HG02623 (cell line): ENCODE data around the gene MED16.

Source experiments
- ATAC-seq: cut with Tn5 transposase; IDR thresholded peaks from one replicate; pipeline ENCODE4 v1.9.1; 2021; ENCODE audit warnings: moderate library complexity; ENCODE audit not compliant: unreplicated experiment

Gene MED16

DNA sequence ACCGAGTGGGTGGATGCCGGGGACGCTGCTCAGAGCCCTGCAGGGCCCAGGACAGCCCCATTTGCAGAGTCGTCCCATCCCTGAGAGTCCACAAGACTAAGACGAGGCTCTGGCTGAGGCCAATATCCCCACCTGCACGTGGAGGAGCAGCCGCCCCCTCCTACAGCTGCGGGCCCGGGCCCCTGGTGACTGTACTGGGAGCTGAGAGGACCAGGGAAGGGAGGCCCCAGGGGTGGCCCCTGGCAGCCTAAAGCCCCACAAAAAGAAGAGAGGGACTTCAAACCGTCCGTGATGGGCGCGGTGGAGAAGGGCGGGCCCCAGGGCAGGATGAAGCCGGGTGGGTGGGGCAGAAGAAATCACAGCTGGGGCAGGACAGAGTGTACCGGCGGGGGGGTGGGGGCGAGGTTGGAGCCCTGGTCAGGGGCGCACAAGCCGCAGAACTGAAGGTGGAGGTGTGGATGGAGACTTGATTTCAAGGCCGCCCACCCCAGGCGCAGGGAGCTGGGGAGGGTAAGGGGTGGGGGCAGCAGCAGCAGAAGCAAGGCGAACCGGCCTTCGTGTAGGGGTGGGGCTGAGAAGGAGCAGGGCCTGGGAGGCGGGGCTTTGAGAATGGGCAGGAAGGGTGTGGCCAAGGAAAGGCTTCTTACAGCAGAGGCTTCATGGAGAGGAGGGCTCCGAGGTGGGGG is 20.6 kb downstream of the MED16 start:
- ATAC-seq, result no peak

DNA sequence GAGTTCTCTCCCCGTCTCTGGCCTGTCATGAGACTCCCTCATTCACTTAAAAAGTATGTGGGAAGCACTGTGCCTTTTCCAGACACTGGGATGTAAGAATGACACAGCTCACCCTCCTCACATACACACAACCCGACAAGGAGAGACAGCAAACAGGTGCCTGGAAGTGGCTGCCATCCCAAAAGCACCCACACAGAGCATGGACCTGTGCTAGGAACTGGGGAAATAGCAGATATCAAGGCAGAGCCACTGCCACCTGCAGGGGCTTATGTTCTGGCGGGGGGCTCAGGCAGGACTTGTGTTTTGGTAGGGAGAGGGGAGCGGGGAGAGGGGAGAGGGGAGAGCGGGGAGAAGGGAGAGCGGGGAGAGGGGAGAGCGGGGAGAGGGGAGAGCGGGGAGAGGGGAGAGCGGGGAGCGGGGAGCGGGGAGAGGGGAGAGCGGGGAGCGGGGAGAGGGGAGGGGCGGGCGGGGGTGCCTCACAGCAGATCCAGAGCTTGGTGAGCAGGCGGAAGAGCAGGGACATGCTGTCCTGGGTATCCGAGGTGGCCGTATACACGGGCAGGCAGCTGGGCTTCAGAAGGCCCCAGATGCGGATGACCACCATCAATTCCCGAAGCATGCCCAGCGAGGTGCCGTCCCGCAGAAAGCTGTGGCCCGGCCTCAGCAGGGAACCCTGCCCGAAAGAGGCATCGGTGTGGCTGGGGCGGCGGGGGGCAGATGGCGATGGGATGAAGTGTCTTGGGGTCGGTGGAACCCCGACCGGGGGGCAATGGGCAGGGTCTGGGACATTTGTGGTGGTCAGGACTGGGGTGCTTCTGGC is 21.3 kb downstream of the MED16 start:
- no peak for ATAC-seq

DNA sequence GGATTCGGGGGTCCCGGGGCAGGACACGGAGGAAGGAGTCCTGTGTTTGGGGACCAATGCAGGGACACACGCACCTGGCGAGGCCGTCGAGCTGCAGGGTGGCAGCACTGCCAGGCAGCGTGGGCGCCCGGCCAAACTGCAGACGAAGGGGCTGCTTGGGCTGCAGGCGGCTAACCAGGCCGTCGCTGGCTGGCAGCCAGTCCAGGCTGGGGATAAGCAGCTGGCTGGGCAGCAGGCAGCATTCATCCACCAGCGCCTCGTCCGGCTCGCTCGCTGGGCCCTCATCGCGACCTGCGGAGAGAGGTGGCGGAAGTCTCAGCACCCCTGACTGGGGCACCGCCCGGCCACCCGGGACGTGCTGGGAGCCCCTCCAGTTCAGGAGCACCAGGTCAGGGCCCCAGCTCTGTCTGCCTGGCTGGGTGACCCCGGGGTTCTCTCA is 22.0 kb downstream of the MED16 start:
- no peak for ATAC-seq

DNA sequence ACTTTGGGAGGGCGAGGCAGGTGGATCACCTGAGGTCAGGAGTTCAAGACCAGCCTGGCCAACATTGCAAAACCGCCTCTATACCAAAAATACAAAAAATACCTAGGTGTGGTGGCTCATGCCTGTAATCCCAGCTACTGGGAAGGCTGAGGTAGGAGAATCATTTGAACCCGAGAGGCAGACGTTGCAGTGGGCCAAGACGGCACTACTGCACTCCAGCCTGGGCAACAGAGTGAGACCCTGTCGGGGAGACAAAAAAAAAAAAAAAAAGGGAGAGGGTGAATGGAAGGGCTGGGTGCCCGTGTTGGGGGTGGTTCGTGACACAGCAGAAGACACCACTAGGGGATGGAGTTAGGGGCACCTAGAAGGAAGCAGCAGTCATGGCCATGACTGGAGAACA is 22.7 kb downstream of the MED16 start:
- no peak for ATAC-seq

DNA sequence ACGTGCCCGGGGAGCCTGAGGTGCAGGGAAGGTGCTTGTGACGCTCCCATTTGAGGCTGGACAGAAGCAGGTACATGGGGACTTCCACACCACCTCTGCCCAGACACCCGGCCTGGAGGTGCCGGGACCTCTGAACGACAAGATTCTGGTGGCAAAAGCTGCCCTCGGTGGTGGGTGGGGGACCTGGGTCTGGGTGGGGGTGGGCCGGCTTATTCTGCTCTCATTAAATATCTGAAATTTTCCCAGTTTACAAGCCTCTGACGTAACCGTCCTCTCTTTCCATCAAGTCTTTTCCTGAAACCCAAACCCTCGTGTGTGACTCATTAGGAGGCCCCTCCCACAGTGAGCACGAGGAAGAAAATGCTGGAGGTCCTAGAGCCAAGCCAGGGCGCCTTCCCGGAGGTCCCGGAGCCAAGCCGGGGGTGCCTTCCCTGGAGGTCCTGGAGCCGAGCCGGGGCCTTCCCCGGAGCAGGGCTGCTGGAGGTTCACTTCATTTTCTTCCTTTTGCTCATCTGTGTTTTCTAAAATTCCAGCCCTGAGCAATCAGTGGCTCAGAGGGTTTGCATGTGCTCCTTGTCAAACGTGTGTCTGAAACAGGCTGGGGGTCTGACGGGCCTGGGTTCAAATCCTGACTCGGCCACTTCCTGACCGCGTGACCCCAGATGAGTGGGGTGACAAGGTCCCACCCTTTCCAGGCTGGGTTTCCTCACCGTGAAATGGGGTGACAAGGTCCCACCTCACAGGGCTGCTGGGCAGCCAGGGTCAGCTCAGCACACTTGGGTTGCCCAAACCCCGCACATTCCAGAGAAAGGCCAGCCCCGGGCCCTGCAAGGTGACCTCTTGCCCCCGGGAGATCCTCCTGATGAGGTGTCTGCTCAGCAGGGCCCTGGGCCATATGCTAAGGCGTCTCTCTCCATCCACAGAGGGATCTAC is 23.5 kb downstream of the MED16 start:
- ATAC-seq, result no peak

DNA sequence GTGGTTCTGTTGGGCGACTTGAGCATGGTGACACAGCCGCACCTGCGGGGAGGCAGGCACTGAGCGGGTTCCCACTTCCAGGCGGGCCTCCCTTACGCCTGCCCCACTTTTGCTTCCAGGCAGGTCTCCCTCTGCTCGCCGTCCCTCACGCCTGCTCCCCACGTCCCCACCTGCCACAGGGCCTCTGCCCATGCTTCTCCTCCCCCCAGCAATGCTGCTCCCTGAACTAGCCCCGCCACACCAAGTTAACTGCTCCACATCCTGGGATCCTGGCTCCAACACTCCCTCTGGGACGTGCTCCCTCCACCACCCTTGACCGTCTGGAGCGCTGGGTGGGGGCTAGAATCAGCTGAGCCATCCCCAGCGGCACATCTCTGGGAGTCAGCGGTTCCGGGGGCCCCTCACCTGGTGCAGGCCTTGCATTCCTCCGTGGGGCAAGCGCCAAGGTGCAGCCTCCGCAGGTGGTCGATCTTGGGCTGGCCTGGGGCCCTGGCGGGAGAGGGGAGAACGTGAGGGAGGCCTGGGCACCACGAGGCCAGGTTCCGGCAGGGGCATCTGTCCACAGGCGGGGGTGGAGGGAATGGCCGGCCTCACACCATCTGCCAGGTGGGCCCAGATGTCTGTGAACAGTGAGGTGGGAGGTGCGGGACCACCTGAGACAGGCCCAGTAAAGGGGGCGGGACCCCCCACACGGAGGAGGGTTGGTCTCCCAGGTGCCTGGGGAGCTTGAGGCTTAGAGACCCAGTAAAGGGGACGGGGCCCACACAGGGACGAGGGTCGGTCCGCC is 24.3 kb downstream of the MED16 start:
- ATAC-seq, result no peak

DNA sequence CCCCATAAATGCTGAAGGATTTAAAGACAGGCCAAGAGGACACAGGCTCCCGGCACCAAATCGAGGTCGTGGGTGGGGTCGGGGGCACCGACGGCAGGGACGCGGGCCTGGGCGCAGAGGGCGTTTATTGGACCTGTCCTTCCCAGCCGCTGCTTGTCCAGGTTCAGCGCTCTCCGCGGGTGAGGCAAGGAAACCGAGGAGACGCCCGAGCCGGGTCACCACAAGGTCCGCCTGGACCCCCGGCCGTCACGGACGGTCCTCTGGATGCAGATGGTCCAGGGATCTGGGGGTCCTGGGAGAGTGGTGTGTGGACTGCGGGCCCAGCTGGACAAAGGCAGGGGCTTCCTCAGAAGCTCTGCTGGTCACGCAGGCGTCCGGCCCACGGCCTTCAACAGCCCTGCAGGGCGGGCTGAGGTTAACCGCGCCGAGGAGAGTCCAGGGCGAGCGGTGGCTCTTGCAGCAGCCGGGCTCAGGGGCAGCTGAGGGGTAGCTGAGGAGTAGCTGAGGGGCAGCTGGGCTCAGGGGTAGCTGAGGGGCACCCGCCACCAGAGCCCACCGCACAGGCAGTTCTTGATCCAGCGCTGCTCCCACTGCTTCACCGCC is 25.0 kb downstream of the MED16 start:
- ATAC-seq, result no peak

DNA sequence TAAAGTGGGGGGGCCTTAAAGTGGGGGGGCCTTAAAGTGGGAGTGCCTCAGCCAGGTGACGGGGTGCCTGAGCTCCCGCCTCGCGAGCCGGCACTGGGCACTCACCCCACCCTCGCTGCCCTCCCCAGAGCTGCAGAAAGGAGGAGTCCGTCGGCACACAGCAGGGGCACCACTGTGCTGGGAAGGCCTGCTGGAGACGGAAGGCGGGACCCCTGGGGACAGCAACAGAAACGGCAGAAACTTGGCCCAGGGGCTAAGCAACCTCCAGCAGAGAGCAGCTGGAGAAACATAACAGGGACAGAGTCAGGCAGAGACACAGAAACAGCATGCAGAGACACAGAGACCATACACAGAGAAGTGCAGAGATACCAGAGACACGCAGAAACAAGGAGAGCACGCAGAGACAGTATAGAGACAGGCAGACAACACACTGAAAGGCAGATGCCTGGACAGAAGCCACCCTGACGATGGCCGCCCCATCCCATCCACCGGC is 25.6 kb downstream of the MED16 start:
- no peak for ATAC-seq

DNA sequence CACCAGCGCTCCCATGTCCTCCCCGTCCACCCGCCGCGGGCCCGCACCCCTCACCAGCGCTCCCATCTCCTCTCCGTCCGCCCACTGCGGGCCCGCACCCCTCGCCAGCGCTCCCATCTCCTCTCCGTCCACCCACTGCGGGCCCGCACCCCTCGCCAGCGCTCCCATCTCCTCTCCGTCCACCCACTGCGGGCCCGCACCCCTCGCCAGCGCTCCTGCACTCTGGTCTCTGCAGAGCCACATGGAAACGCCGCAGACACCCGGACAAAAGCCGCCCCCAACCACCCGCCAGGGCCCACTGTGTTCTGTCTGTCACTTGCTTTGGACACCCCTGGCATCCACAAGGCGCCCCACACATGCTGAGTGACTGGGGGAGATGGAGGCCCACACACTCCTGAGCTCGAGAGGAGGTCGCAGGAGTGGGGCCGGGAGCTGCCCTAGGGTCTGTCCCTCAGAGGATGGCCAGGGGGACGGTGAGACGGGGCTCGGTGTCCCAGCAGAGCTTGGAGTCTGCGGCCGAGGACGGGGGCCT is 26.2 kb downstream of the MED16 start:
- no peak for ATAC-seq

DNA sequence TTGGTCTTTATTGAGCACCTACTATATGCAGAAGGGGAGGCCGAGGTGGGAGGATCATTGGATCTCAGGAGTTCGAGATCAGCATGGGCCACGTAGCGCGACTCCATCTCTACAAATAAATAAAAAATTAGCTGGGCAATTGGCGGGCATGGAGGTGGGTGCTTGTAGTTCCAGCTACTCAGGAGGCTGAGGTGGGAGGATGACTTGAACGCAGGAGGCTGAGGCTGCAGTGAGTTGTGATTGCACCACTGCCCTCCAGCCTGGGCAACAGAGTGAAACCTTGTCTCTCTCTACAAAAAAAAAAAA is 29.7 kb downstream of the MED16 start:
- ATAC-seq, result no peak

DNA sequence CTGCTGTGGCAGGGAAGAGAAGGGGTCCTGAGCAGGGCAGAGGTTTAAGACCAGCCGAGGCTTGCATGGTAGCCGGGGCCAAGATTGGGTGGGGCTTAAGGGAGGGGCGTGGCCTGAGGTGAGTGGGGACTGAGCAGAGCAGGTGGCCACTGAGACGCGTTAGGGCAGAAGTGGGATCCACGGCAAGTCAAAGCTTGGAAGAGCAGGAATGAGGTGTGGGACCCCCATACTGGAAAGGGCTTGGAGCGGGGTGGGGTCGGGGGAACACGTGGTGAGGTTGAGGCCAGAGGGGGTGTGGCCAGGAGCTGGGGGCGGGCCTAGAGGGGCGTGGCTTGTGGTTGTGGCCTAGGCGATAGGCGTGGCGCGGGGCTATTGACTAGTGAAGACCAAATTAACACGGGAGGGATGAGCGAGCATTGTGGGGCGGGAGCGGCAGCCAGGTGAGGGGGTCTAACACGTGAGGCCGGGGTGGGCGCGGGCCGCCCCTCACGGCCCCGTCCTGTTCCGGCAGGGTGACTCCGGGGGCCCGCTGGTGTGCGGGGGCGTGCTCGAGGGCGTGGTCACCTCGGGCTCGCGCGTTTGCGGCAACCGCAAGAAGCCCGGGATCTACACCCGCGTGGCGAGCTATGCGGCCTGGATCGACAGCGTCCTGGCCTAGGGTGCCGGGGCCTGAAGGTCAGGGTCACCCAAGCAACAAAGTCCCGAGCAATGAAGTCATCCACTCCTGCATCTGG is 30.2 kb downstream of the MED16 start:
- ATAC-seq, result no peak

DNA sequence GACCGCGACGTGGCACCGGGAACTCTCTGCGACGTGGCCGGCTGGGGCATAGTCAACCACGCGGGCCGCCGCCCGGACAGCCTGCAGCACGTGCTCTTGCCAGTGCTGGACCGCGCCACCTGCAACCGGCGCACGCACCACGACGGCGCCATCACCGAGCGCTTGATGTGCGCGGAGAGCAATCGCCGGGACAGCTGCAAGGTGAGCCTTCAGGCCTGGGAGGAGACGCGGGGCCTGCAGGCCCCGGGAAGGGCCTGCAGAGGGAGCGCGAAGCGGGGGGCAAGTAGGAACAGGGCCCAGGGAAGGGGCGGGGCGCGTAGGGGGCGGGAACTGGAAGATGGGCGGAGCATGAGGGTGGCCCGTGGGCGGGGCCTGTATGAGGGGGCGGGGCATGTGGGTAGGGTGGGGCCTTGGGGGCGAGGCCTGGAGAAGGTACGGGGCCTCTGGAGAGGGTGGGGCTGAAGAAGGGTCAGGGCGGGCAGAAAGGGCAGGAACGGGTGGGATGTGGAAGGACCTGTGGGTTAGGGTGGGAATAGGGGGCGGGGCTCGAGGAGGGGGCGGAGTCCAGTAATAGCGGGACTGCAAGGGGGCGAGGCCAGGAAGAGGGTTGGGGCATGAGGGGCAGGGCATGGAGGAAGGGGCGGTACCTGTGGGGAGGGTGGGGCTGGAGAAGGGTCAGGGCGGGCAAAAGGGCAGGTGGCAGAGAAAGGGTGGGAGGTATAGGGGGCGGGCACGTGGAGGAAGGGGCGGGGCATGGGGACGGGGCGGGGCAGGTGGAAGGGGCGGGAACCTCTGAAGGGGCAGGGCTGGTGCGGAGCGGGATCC is 31.0 kb downstream of the MED16 start:
- ATAC-seq, result no peak

DNA sequence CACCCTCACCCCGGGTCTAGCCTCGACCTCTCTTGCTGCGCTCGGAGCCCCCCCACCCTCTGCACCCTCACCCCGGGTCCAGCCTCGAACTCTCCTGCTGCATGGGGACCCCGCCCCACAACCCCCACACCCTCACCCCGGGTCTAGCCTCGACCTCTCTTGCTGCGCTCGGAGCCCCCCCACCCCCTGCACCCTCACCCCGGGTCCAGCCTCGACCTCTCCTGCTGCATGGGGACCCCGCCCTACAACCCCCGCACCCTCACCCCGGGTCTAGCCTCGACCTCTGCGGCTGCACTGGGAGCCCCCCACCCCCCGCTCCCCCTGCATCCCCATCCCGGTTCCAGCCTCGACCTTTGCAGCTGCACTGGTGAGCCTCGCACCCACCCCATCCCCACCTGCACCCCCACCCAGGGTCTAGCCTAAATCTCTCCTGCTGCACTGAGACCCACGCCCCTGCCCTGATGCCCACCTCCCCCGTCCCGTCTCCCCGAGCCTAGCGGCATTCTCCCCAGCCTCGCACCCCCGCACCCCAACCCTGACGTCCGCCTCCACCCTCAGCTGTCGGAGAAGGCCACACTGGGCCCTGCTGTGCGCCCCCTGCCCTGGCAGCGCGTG is 31.7 kb downstream of the MED16 start:
- no peak for ATAC-seq

DNA sequence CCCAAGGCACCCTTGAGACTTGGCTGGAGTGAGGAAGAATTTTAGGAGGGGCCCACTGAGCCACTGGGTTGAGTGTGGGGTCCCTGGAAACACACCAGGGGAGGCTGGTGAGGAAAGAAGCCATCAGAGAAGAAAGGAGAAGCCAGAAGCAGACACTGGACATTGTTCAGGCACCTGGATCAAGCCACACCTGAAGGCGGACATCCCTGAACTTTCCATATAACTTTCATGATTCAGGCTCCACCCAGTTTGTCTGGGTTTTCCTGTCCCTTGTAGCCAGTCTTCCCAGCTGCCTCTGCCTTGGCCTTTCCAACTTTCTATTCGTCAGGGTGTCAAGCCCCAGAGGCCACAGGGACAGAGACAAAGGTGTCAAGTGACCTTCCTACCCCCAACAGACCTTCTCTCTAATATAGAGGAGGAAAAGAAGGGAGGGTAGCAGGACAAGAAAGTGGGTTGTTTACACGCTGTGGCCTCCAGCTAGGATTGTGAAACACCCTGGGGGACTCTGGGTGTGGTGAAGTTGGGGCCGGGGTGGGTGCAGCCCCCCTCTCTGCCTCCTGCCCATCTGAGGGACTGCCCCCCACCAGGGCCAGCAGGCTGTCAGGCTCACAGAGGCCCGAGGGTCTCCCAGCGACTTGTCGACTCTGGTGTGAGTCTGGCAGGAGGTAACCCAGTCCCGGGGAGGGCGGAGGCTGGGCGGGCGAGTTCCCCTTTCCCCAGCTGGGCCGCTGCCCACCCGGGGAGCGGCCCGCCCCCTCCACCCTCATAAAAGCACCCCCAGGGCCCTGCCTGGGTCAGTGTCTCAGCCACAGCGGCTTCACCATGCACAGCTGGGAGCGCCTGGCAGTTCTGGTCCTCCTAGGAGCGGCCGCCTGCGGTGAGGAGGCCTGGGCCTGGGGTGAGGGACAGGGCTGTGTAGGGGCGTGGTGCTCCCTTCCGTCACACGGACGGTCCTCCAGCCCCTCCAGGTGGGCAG is 33.8 kb downstream of the MED16 start, which contains the start of gene CFD:
Gene CFD, plus strand, starts transcription at position 797 of the 976 bp plus-strand sequence. Its CDS starts 26 bp downstream, at position 823.
- ATAC-seq, result no peak

DNA sequence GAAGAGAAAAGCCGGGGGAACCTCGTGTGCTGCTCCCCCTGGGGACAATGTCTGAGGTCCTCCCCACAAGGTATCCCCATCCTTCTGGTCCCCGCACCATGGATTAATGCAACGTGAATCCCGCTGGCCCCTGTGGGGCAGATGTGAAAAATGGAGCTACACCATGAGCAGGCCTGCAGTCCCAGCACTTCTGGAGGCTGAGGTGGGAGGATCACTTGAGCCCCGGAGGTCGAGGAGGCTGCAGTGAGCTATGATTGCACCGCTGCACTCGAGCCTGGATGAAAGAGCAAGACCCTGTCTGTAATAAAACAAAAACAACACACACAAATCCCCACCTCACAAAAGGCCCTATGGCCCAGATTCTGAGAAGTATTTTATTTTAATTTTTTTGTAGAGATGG is 34.7 kb downstream of the MED16 start:
- no peak for ATAC-seq

DNA sequence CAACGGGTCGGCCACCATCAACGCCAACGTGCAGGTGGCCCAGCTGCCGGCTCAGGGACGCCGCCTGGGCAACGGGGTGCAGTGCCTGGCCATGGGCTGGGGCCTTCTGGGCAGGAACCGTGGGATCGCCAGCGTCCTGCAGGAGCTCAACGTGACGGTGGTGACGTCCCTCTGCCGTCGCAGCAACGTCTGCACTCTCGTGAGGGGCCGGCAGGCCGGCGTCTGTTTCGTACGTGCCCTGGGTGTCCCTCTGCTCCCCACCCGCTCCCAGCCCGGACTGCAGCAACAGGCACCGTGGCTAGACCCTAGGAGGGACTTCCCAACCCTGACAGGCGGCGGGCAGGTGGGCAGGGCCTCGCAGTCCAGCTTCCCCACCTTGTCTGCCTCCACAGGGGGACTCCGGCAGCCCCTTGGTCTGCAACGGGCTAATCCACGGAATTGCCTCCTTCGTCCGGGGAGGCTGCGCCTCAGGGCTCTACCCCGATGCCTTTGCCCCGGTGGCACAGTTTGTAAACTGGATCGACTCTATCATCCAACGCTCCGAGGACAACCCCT is 37.3 kb downstream of the MED16 start:
- no peak for ATAC-seq
